IPS DF 4.7 (cell line): Measurements from ENCODE around the gene MAP2K7.

Experiments used
- DNase-seq: peaks from one replicate; pipeline ENCODE4 v3.0.0-alpha.2; 2013; ENCODE audit warnings: low spot score; ENCODE audit errors: extremely low read depth

MAP2K7 gene

DNA sequence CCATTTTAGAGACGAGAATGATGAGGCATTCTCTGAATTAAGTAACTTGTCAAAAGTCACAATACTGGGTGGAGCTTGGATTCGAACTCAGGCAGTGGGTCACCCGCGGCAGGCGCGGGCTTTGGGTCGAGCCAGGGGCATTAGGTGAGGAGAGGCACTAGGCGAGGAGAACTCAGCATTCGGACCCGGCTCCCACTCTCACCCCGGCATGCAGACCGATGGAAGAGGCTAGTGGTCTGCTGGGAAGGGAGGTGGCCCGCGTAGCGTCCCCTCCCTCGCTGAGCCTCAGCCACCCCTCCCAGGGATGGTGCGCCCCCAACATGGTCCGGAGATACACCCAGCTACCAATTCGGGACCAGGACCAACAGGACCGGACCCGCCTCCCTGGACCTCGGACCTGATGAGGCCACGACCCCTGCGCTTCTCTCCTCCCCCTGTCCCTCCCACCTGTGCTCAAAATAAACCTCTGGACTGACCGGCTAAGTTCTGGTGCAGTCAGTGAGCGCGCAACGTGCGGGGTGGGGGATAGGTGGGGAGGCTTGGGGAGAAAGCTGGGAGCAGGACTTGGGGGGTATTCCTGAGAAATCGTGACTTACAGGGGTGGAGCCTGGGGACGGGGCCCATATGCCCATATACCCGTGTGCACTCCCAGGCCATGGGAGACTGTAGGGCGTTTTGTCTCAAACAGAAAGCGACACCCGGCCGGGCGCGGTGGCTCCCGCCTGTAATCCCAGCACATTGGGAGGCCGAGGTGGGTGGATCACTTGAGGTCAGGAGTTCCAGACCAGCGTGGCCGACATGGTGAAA is 15.1 kb downstream of the MAP2K7 start:
- DNase-seq, result no peak

DNA sequence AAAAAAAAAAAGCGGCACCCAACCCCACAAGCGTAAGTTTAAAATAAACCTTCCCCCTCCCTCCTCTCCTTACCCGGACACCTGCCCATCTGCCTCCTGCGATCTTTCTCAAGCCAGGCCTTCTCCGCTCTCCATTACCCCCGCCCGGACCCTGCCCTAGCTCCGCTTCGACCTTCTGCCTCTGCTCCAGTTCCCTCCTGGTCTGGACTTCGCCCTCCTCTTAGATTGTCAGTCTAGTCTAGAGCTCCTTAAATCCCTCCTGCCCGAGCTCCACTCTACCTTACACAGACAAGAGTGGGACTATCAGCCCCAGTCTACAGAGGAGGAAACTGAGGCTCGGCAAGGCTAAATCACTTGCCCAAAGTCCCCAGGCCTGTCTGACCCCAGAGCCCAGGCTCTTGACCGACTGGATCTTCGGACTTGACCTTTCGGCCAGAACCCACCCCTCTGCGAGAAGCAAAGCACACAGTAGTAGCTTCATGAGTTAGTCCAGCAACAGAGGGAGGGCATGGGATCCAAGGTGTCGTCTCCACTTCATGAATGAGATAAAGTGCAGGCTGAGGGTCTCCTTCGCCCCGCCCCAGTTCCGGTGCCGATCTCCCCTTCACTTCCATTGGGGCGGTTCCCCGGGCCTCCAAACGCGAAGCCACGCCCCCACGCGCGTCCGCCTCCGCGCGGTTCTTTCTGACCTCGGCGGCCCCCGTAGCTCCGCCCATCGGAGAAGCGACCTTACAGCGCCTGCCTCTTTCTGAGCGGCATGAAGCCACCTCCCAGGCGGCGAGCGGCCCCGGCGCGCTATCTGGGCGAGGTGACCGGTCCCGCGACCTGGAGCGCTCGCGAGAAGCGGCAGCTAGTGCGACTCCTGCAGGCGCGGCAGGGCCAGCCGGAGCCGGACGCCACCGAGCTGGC is 16.2 kb downstream of the MAP2K7 start, which contains the start of gene SNAPC2:
SNAPC2 (plus strand) TSS at position 729 of the 909 bp plus-strand sequence; CDS start at position 758, 29 bp downstream.
- no peak for DNase-seq

DNA sequence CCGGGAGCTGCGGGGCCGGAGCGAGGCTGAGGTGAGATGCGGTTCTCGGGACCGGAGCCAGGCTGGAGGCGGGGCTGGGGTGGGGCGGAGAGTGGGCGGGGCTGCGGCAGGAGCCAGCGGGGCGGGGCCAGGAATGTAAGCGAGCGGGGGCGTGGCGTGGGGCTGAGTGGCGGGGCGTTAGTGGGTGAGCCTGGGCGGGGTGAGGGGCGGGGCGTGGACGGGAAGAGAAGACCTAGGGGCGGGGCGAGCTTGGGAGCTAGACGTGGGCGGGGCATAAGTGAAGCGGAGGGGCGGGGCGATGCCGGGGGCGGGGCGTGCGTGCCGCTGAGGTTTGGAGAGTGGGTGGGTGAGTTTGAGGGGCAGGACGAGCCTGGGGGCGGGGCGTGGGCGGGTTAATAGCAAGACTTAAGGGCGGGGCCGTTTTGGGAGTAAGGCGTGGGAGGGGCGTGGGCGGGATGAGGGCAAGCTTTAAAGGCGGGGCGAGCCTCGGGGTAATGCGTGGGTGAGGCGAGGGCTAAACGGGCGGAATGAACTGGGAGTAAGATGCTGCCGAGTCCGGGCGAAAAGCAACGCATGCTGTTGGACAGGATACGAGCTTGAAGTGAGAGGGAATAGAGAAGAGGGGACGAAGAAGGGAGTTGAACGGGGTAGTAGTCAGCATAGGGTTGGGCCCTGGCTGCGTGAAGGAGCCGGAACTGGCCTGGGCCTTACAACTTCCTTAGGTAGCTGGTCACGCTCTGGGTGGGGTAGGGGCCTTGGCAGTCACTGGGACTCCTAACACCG is 17.0 kb downstream of the MAP2K7 start:
- DNase-seq, result no peak

DNA sequence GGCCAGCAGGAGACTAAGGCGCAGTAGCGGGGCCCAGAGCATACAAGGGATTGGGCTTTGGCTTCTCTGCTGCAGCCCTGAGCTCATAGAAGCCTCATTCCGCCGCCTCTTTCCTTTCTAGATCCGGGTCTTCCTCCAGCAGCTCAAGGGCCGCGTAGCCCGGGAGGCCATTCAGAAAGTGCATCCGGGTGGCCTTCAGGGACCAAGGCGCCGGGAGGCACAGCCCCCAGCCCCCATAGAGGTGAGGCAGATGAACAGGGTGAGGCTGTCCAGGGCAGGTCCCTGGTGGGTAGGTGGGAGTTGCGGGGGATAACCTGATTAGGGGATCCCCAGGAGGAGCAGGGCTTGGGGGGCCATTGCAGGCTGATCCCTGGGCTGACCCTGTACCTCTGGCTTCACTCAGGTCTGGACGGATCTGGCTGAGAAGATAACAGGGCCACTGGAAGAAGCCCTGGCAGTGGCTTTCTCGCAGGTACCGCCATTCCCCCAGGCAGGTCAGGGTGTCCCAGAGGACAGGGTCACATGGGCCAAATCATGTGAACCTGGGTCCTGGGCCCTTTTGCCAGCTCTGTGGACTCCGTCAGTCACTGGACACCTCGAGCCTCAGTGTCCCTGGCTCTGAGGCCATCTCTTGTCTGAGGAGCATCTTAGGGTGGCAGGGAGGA is 17.8 kb downstream of the MAP2K7 start:
- no peak for DNase-seq

DNA sequence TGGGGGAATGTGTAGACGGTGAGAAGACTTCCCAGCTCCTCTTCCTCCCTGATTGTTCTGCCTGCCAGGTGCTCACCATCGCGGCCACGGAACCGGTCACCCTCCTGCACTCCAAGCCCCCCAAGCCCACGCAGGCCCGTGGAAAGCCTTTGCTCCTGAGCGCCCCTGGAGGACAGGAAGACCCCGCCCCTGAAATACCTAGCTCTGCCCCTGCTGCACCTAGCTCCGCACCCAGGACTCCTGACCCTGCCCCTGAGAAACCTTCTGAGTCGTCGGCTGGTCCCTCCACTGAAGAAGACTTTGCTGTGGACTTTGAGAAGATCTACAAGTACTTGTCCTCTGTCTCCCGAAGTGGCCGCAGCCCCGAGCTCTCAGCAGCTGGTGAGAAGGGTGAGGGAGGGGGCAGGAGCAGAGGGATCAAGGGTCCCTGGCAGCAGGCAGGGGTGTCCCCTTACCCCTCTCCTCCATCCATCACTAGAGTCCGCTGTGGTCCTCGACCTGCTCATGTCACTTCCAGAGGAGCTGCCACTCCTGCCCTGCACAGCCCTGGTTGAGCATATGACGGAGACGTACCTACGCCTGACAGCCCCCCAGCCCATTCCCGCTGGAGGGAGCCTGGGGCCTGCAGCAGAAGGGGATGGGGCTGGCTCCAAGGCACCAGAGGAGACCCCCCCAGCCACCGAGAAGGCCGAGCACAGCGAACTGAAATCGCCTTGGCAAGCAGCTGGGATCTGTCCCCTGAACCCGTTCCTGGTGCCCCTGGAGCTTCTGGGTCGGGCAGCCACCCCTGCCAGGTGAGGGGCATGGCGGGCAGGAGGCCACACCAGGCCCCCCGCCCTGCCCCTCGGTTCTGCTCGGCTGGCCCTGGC is 18.5 kb downstream of the MAP2K7 start:
- DNase-seq, result no peak

DNA sequence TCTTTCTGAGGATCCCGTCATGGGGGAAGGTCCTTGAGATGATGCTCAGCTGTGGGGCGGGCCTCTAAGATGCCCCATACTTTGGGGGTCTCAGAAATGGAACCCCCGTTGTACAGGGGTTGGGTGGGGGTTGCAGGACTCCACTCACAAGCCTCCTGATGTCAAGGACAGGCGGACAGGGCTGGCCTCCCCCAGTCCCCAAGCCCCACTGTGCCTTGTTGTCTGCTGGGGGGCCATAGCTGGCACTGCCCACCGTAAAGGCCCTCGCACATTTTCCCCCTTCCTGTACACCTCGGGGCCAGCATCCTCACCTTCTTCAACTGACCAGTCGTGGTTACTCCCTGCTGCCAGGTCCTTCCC is 19.1 kb downstream of the MAP2K7 start:
- DNase-seq, result no peak

DNA sequence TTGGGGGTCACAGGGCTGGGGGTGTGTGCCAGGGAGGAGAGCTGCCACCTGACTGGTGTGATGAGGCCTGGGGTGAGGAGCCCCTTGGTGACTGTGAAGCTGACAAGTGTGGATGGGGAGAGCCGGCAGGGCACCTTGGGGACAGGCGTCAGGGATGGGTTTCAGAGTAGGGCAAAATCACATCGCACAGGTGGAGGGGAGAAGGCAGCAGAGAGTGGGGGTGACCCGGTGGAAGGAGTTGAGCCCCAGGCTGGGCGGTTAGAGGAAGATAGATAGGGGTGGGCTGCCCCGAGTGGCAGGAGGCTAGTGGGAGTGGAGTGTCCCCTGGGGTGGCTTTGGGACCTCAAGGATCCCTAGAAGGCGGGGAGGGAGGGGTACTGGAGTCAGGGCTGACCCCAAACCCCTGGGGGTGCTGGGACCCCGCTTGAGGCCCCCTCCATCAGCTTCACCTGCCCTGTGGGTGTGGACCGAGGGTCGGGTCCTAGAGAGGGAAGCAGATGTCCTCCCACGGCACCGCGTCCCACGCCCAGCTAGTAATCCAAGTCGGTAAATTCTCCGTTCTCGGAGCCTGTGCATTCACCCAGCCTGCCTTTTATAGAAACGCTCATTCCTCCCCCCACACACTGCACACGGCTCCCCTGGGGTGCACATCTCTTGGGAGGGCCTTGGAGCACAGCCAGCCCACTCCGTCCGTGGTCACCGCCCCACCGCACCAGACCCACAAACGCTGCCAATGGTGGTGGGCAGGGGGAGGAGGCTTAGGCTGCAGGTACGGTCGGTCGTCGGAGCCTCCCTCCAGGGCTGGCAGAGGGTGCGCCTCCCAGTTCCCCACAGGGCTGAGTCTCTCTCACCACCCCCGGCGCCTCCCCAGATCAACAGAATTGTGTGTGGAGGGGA is 19.9 kb downstream of the MAP2K7 start:
- DNase-seq, result no peak

DNA sequence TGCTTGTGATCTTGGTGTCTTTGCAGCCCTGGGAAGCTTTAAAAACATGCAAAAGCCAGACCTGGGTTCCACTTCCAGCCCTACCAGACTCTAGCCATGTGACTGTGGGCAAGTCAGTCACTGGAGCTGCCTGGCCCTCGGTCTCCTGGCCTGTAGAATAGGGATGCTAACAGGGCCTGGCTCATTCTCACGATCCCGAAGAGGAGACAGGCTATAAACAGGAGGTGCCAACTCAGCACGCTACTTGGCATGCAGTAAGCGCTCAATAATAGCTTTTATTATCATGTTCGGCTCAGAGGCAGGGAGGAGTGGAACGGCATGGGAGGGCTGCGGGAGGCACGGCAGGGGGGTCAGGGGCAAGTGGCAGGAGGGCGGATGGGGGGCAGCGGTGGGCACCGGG is 20.6 kb downstream of the MAP2K7 start:
- no peak for DNase-seq

DNA sequence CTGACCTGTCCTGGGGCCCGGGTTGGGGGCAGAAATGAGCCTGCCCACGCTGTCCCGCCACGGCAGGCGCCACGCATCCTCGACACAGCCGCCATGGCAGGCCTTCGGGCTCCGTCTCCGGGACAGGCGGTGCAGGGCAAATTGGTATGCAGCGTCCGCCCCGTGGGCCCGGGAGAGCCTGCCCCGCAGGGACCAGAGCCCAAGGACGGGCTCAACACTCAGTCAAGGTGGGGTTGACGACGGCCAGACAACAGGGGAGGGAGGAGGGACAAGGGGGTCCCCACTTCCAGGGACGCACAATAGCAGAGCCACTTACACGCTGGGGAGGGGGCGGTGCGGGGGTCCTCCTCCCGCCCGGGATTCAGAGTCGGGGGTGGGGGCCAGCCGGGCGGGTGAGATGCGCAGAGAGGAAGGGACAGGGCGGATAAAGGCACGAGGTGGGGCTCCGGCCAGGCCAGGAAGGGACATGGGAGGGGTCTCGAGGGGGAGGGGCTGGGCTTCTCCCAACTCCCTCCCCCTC is 21.0 kb downstream of the MAP2K7 start:
- no peak for DNase-seq

DNA sequence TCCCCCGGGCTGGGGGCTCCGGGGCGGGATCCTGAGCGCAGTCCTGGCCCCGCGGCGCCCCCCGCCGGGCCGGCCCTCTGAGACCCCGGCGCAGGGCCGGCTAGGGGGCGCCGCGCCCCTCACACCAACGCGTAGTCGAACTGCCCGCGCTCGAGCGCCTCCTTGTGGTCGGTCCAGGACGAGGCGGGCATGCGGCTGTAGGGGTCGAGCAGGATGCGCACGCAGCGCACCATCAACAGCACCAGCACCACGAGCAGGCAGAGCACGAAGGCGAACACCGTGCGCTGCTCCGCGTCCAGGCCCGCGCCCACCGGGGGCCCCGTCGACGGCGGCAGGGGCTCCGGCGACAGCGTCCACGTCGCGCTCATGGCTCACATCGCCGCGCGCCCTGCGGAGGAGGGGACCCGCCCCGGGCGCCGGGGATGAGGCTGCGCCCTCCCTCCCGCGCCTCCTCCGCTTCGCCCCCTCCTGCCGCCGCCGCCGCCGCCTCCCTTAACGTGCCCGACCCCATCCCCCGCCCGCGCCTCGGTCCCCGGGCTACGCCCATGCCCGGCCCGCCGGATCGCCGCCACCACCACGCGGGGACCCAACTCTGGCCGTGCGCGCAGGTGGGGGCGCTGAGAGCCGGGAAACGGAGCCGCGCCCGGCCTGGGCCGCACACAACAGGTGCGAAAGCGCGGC is 21.6 kb downstream of the MAP2K7 start:
- peak; percentile 78 for DNase-seq

DNA sequence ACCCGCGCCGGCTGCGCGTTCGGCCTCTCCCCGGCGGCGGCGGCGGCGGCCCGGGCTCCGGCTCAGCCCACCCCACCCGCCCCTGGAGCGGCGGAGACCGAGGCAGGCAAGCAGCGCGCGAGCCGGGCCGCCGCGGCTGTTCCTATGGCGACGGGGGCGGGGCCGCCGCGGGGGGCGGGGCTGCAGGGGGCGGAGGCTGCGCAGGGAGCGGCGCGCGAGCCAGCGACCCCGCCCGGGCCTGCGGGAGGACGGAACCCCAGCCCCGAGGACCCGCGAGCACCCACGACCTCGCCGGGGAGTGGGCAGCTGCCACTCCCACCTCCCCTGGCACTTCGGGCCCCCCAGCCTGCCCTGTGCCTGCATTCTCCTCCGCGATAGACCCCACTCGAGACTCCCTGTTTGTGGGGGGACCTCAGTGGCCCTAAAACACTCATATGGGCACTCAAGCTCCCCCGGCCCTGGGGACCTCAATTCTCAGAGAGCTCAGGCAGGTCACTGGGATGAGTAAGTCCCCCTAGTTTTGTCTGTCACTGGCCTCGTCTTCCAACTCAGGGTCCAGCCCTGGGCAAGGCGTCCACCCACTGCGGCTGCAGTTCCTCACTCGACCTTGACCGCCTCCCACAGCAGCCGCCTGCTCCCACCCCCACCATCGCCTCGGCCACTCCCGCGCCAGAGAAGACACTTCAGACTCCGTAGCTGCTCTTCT is 22.5 kb downstream of the MAP2K7 start, which contains the start of gene CTXN1:
CTXN1 (minus strand) TSS at position 115 of the 706 bp plus-strand sequence. CDS start 597 bp downstream, outside the sequence.
- DNase-seq, result no peak

DNA sequence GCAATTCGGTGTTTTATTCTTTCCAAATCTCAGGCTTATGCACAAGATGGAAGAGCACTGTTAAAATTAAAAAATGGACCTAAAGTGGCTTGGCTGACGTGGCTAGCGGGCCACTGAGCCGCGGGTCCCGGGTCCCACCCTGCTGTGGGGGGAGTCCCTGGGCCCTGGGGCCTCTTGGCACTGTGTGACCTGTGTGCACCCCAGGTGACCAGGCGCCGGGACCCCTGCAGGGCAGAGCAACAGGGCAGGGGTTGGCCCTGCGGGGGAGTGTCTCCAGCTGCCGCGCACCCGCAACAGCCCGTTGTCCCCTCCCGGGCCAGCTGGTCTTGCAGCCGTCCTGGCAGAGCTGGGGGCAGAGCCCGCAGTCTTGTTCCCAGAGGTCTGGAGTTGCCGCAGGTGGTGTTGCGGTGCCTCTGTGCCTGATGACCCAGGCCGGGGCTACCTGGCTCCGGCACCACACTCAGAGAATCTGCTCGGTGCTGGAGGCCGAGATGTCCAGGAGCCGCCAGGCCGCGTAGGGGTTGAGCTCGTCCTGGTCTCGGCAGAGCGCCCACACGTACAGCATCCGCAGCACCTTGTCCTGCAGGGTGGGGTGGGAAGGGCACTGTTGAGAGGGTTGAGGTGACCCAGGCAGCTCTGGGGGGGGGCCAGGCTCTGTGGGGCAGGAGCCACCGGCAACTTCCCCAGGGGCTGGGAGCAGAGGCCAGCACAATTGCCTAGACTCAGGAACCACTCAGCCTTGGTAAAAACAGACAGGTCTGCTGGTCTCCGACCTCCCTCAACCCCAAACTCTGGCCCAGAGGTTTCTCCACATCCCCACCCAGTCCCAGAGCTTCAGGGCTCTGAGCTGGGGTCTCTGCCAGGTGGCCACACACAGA is 23.3 kb downstream of the MAP2K7 start:
- no peak for DNase-seq

DNA sequence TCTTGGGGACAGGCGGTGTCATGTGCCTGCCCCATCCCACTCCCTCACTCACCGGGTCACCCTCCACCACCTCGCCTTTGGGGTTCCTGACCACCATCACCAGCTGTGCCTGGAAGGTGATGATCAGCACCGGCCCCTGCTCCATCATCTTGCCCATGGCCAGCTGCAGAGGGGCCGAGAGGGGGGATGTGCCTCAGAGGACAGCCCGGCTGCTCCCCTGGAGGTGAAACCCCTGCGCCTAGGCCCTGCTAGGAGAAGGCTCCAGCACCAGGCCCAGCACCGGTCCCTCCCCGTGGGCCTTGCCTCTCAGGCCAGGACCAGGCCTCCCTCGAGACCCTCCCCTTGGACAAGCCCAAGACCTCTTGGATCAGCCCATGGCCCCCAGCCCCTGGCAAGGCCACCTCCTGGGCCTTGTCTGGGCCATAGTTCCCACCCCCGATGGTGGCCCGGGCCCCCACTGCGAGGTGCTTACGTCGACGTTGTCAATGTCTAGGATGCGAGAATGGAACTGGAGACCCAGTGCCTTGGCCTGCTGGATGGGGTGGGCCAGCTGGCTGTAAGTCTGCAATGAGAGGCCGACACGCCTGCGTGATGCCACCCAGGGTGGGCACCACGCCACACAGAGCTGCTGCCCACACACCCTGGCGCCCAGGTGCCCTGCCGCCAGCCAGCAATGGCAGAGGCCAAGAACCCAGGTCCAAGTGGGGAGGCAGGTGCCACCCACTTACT is 24.1 kb downstream of the MAP2K7 start:
- DNase-seq, result no peak

DNA sequence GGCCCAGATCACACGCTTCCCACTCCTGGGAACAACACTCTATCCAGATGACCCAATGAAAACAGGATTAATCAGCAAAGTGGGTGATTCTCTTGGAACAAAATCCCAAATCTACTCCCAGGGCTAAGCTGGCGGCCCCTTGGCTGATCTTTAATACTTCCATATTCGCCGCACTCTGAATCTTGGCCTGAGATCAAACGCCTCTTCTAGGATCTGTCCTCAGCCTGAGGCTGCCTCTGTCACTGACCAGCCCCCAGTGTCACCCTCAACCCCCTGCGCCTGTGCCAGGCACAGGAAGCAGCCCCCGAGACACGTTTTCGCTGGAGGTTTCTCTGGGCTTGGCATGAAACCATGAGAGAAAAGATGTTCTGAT is 24.6 kb downstream of the MAP2K7 start:
- no peak for DNase-seq

DNA sequence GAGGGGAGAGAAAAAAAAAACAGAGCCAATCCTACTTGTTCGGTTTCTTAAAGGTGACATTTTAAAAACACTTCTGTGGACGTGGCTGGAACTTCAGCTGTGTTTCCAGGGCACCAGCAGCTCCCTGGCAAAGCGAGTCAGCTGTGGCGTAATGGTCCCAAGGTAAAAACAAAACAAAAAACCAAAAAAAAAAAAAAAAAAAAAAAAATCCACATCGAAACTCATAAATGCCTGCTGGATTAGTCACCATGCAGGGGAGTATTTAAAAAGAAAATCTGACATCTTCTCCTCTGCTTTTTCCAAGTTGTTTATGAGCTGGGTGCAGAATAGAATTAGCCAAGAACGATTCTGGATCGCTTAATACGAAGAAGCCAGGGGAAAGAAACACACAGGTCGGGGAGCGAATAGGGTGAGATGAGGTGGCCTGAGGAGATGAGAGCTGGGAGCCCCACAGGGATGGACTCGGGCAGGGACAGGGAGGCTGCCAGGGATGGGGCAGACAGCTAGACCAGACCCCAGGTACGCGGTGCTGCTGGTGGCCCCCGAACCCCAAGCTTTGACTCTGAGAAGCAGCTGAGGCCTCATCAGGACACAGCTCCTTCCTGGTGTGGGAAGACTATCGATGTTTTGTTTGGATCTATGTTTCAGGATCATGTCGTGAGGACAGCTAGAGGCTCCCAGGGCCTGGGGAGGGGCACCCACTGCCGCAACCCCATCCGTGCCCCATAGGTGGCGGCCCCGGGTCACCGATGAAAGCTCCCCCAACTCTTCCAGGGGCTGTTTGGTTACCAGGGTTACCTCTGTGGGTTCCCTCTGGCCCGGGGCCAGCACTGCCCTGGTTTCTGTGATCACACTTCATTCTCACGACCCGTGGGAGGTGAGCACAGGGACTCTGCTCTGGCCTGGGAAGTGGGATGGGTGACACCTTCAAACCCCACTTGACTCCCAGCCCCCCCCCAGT is 25.3 kb downstream of the MAP2K7 start:
- no peak for DNase-seq
